Esophagus (tissue), 2 donors: ENCODE measurements around the gene KRTAP4-16. TPM values are rescaled to one million over a fixed set of nuclear protein-coding genes. Genes with fewer than 3 reads are reported as not detected.

Source experiments
- polyA plus RNA-seq, 2 donors: library from polyadenylated mRNA; stranded (reverse); fragments of 200-250 nt; gene quantifications; one replicate each; pipeline ENCODE4 v1.2.3, GENCODE V29; 2013
- donor health status: healthy with polysubstance abuse.
- donor health status: Bipolar disorder and iron deficiency.

The KRTAP4-16 gene
- polyA plus RNA-seq, 2 donors: not detected

Other genes starting within 250 kb of the KRTAP4-16 start
- not detected for gene KRT12, start 235.0 kb downstream of the KRTAP4-16 start, polyA plus RNA-seq
- gene KRT20, start 217.0 kb downstream of the KRTAP4-16 start, polyA plus RNA-seq: under 1 TPM; 0.07 to 0.28 TPM
- gene KRT23, start 164.6 kb downstream of the KRTAP4-16 start, polyA plus RNA-seq: 10 to 100 TPM in 1 of 2 donors, 1 to 10 TPM in 1; 5.1 to 23.6 TPM
- not detected for gene KRT39, start 135.3 kb downstream of the KRTAP4-16 start, polyA plus RNA-seq
- gene KRT40, start 117.9 kb downstream of the KRTAP4-16 start, polyA plus RNA-seq: under 1 TPM; 0.18 to 0.20 TPM
- not detected for gene KRTAP3-3, start 108.0 kb downstream of the KRTAP4-16 start, polyA plus RNA-seq
- 10 to 100 TPM in 1 of 2 donors, 1 to 10 TPM in 1; 1.8 to 43.5 TPM for gene KRTAP3-2, start 102.3 kb downstream of the KRTAP4-16 start, polyA plus RNA-seq
- gene KRTAP3-1, start 93.1 kb downstream of the KRTAP4-16 start, polyA plus RNA-seq: under 1 TPM in 1 of 2 donors, not detected in 1; 0.39 TPM
- under 1 TPM in 1 of 2 donors, not detected in 1; 0.09 TPM for gene KRTAP1-5, start 75.0 kb downstream of the KRTAP4-16 start, polyA plus RNA-seq
- not detected for gene KRTAP1-4, start 72.0 kb downstream of the KRTAP4-16 start, polyA plus RNA-seq
- not detected for gene KRTAP1-3, start 67.3 kb downstream of the KRTAP4-16 start, polyA plus RNA-seq
- gene KRTAP1-1, start 60.8 kb downstream of the KRTAP4-16 start, polyA plus RNA-seq: under 1 TPM; 0.04 to 0.16 TPM
- gene KRTAP2-1, start 54.9 kb downstream of the KRTAP4-16 start, polyA plus RNA-seq: not detected
- not detected for gene KRTAP2-2, start 47.0 kb downstream of the KRTAP4-16 start, polyA plus RNA-seq
- under 1 TPM in 1 of 2 donors, not detected in 1; 0.10 TPM for gene KRTAP2-3, start 42.1 kb downstream of the KRTAP4-16 start, polyA plus RNA-seq
- not detected for gene KRTAP2-4, start 36.3 kb downstream of the KRTAP4-16 start, polyA plus RNA-seq
- gene KRTAP4-7, start 18.1 kb downstream of the KRTAP4-16 start, polyA plus RNA-seq: not detected
- gene KRTAP4-8, start 4.1 kb downstream of the KRTAP4-16 start, polyA plus RNA-seq: not detected
- not detected for gene KRTAP4-9, start 3.2 kb upstream of the KRTAP4-16 start, polyA plus RNA-seq
- not detected for gene KRTAP4-11, start 16.2 kb upstream of the KRTAP4-16 start, polyA plus RNA-seq
- not detected for gene KRTAP4-12, start 22.0 kb upstream of the KRTAP4-16 start, polyA plus RNA-seq
- gene KRTAP4-6, start 38.3 kb upstream of the KRTAP4-16 start, polyA plus RNA-seq: not detected
- gene KRTAP4-5, start 47.6 kb upstream of the KRTAP4-16 start, polyA plus RNA-seq: not detected
- not detected for gene KRTAP4-4, start 58.5 kb upstream of the KRTAP4-16 start, polyA plus RNA-seq
- gene KRTAP4-3, start 66.0 kb upstream of the KRTAP4-16 start, polyA plus RNA-seq: not detected
- not detected for gene KRTAP4-2, start 76.0 kb upstream of the KRTAP4-16 start, polyA plus RNA-seq
- gene KRTAP4-1, start 82.7 kb upstream of the KRTAP4-16 start, polyA plus RNA-seq: not detected
- not detected for gene KRTAP9-1, start 87.7 kb upstream of the KRTAP4-16 start, polyA plus RNA-seq
- not detected for gene KRTAP9-2, start 124.4 kb upstream of the KRTAP4-16 start, polyA plus RNA-seq
- not detected for gene KRTAP9-3, start 130.2 kb upstream of the KRTAP4-16 start, polyA plus RNA-seq
- not detected for gene KRTAP9-8, start 135.8 kb upstream of the KRTAP4-16 start, polyA plus RNA-seq
- gene KRTAP9-4, start 147.5 kb upstream of the KRTAP4-16 start, polyA plus RNA-seq: not detected
- gene KRTAP9-9, start 153.2 kb upstream of the KRTAP4-16 start, polyA plus RNA-seq: not detected
- not detected for gene KRTAP9-6, start 163.2 kb upstream of the KRTAP4-16 start, polyA plus RNA-seq
- not detected for gene KRTAP9-7, start 173.5 kb upstream of the KRTAP4-16 start, polyA plus RNA-seq
- not detected for gene KRTAP29-1, start 200.6 kb upstream of the KRTAP4-16 start, polyA plus RNA-seq
- gene KRTAP16-1, start 207.1 kb upstream of the KRTAP4-16 start, polyA plus RNA-seq: not detected
- not detected for gene KRTAP17-1, start 213.5 kb upstream of the KRTAP4-16 start, polyA plus RNA-seq
- 1 to 10 TPM in 1 of 2 donors, under 1 TPM in 1; 0.69 to 1.2 TPM for gene KRT33A, start 248.6 kb upstream of the KRTAP4-16 start, polyA plus RNA-seq